WTC11 (cell line): Measurements from ENCODE around the gene NEDD4L. TPM values are rescaled to one million over a fixed set of nuclear protein-coding genes. Genes with fewer than 3 reads are reported as not detected.
A peak's percentile ranks its signal among the peaks of the same experiment; 100 is the strongest.

Experiments
- ATAC-seq: fragments of 200-7000 bp; cut with Tn5 transposase; 2 replicates; pipeline ENCODE4 v1.10.0; 2021; ENCODE audit warnings: mild to moderate bottlenecking, moderate library complexity
- CTCF ChIA-PET: fragments of 300-600 bp; sonication (Branson Sonifier 250); formaldehyde crosslinking; loops from one replicate; lab custom pipeline; 2021; ENCODE audit warnings: antibody characterized with exemption; lab: Charles Lee
- POLR2A ChIA-PET: fragments of 350-600 bp; sonication (Branson Sonifier 250); formaldehyde crosslinking; loops from one replicate; lab custom pipeline; 2021; ENCODE audit warnings: antibody characterized with exemption; lab: Charles Lee
- DNase-seq: peaks from one replicate; pipeline ENCODE4 v3.0.0; 2021; ENCODE audit warnings: low spot score
- H3K27ac Mint-ChIP-seq: 2 replicates; pipeline ENCODE4 v1.8.0; 2021; ENCODE audit warnings: mixed read lengths
- H3K27me3 Mint-ChIP-seq: 2 replicates; pipeline ENCODE4 v1.8.0; 2021; ENCODE audit warnings: low read depth, mild to moderate bottlenecking, moderate library complexity, mixed read lengths
- H3K36me3 Mint-ChIP-seq: 2 replicates; pipeline ENCODE4 v1.8.0; 2021; ENCODE audit warnings: mixed read lengths
- H3K4me1 Mint-ChIP-seq: 2 replicates; pipeline ENCODE4 v1.8.0; 2022; ENCODE audit warnings: mixed read lengths
- H3K4me3 Mint-ChIP-seq: 2 replicates; pipeline ENCODE4 v1.8.0; 2021; ENCODE audit warnings: mild to moderate bottlenecking, moderate library complexity, mixed read lengths
- H3K9me3 Mint-ChIP-seq: 2 replicates; pipeline ENCODE4 v1.8.0; 2021; ENCODE audit warnings: mixed read lengths
- CREB1 ChIP-seq: sonication (generic); formaldehyde crosslinking; IDR thresholded peaks from 2 replicates; pipeline ENCODE4 v1.8.0; 2023; ENCODE audit warnings: mild to moderate bottlenecking, missing genetic modification reagents
- GABPB1 ChIP-seq: sonication (generic); formaldehyde crosslinking; IDR thresholded peaks from 2 replicates; pipeline ENCODE4 v1.8.1; 2023; ENCODE audit warnings: mild to moderate bottlenecking, missing genetic modification reagents
- NFYB ChIP-seq: sonication (generic); formaldehyde crosslinking; conservative IDR thresholded peaks from 2 replicates; pipeline ENCODE4 v1.8.0; 2022; ENCODE audit warnings: low read depth, missing genetic modification reagents
- NR1H2 ChIP-seq: sonication (generic); formaldehyde crosslinking; IDR thresholded peaks from 2 replicates; pipeline ENCODE4 v1.9.0; 2021; ENCODE audit warnings: mild to moderate bottlenecking, moderate library complexity, missing genetic modification reagents
- NR2C2 ChIP-seq: sonication (generic); formaldehyde crosslinking; IDR thresholded peaks from 2 replicates; pipeline ENCODE4 v1.8.0; 2022; ENCODE audit warnings: mild to moderate bottlenecking, missing genetic modification reagents
- OVOL2 ChIP-seq: fragments of 250-450 bp; sonication (Bioruptor Pico); IDR thresholded peaks from 2 replicates; pipeline ENCODE4 v1.9.0; 2021; ENCODE audit warnings: mild to moderate bottlenecking, borderline replicate concordance
- PREB ChIP-seq: sonication (generic); formaldehyde crosslinking; IDR thresholded peaks from 2 replicates; pipeline ENCODE4 v1.8.1; 2022; ENCODE audit warnings: mild to moderate bottlenecking, missing genetic modification reagents, moderate library complexity, borderline replicate concordance
- RELA ChIP-seq: sonication (generic); formaldehyde crosslinking; IDR thresholded peaks from 2 replicates; pipeline ENCODE4 v1.8.1; 2022; ENCODE audit warnings: missing genetic modification reagents, mild to moderate bottlenecking, borderline replicate concordance
- SMAD3 ChIP-seq: sonication (generic); formaldehyde crosslinking; IDR thresholded peaks from 2 replicates; pipeline ENCODE4 v1.8.0; 2022; ENCODE audit warnings: missing genetic modification reagents, mild to moderate bottlenecking, borderline replicate concordance
- SMAD4 ChIP-seq: sonication (generic); formaldehyde crosslinking; IDR thresholded peaks from 2 replicates; pipeline ENCODE4 v1.8.0; 2022; ENCODE audit warnings: mild to moderate bottlenecking, missing genetic modification reagents
- TEAD1 ChIP-seq: sonication (generic); formaldehyde crosslinking; IDR thresholded peaks from 2 replicates; pipeline ENCODE4 v1.8.0; 2022; ENCODE audit warnings: mild to moderate bottlenecking, missing genetic modification reagents
- USF1 ChIP-seq: sonication (generic); formaldehyde crosslinking; IDR thresholded peaks from 2 replicates; pipeline ENCODE4 v1.8.0; 2022; ENCODE audit warnings: mild to moderate bottlenecking, missing genetic modification reagents
- ZNF138 ChIP-seq: sonication (generic); formaldehyde crosslinking; conservative IDR thresholded peaks from 2 replicates; pipeline ENCODE4 v1.8.1; 2022; ENCODE audit warnings: mild to moderate bottlenecking, moderate library complexity, missing genetic modification reagents
- ZNF219 ChIP-seq: sonication (generic); formaldehyde crosslinking; IDR thresholded peaks from 2 replicates; pipeline ENCODE4 v1.8.0; 2023; ENCODE audit warnings: missing genetic modification reagents, mild to moderate bottlenecking, borderline replicate concordance
- total RNA-seq: library from RNA; stranded (reverse); gene quantifications from 3 replicates; pipeline ENCODE4 v1.2.3, GENCODE V29; 2021
- TF ChIP-seq, protein P1 (sequence below): sonication (generic); formaldehyde crosslinking; IDR thresholded peaks from 2 replicates; pipeline ENCODE4 v1.8.1; 2023; ENCODE audit warnings: mild to moderate bottlenecking, missing genetic modification reagents, moderate library complexity

The NEDD4L gene
- total RNA-seq, 1 experiment from 2014 or later, result 88.0 TPM

- peak overlapping the region; percentile 84 for H3K4me3 Mint-ChIP-seq
- CTCF ChIA-PET, result interaction anchor here (0.8 to 3.5 kb wide), 12 partner anchors 18 to 314 kb away, joined by 3 to 24 read pairs (median 5); partner anchors contain the start of gene NEDD4L
Measured at GRCh38 chr18:58196164-58196563, 152.1 kb downstream of the NEDD4L start.

GRCh38 chr18:58196881-58197872, 153.2 kb downstream of the NEDD4L start:
- ATAC-seq (no peak), DNase-seq (no peak)
- peaks cover 74% of the 10 kb centered on the region for H3K4me1 Mint-ChIP-seq
- H3K36me3 Mint-ChIP-seq, result no peaks in the 10 kb centered on the region
- H3K27ac Mint-ChIP-seq, result peak overlapping the region; percentile 44
- ChIA-PET CTCF (interaction anchor here (1.0 to 1.2 kb wide), 2 partner anchors 24 to 238 kb away, joined by 3 to 4 read pairs; no protein-coding TSS in a partner anchor), POLR2A (no interaction called here)
- TF ChIP-seq RELA (no peak), NFYB (CRISPR knock-in tag) (no peak), SMAD4 (CRISPR knock-in tag) (no peak), CREB1 (CRISPR knock-in tag) (no peak), NR1H2 (CRISPR knock-in tag) (no peak), GABPB1 (CRISPR knock-in tag) (no peak), OVOL2 (CRISPR knock-in tag) (no peak), ZNF219 (CRISPR knock-in tag) (no peak), ZNF138 (CRISPR knock-in tag) (no peak)
- H3K9me3 Mint-ChIP-seq, result no peaks in the 10 kb centered on the region
- no peaks in the 10 kb centered on the region for H3K27me3 Mint-ChIP-seq
- peak overlapping the region; percentile 84 for H3K4me3 Mint-ChIP-seq

More at GRCh38 chr18:58196164-58196563, 152.1 kb downstream of the NEDD4L start:
- no peaks in the 10 kb centered on the region for H3K27me3 Mint-ChIP-seq
- no peak for ATAC-seq
- H3K9me3 Mint-ChIP-seq, result no peaks in the 10 kb centered on the region
- POLR2A ChIA-PET, result interaction anchor here (0.6 to 1.3 kb wide), 2 partner anchors 50 to 298 kb away, joined by 3 read pairs; no protein-coding TSS in a partner anchor
- peak overlapping the region; percentile 93 for H3K27ac Mint-ChIP-seq
- no peaks in the 10 kb centered on the region for H3K36me3 Mint-ChIP-seq
- peaks cover 68% of the 10 kb centered on the region for H3K4me1 Mint-ChIP-seq
- no peak for DNase-seq
- TF ChIP-seq NR2C2 (CRISPR knock-in tag), result no peak
- peak; percentile 29; the same call in 1 of the 2 replicates for TF ChIP-seq USF1 (CRISPR knock-in tag)
- TF ChIP-seq ZNF138 (CRISPR knock-in tag), result no peak
- TF ChIP-seq, protein P1, sequence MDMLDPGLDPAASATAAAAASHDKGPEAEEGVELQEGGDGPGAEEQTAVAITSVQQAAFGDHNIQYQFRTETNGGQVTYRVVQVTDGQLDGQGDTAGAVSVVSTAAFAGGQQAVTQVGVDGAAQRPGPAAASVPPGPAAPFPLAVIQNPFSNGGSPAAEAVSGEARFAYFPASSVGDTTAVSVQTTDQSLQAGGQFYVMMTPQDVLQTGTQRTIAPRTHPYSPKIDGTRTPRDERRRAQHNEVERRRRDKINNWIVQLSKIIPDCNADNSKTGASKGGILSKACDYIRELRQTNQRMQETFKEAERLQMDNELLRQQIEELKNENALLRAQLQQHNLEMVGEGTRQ (CRISPR knock-in tag), result peak; percentile 69

- DNase-seq (no peak), ATAC-seq (no peak)
- POLR2A ChIA-PET, result no interaction called here
- no peak overlapping the region for H3K4me3 Mint-ChIP-seq
- TF ChIP-seq PREB, result no peak
- TF ChIP-seq TEAD1 (CRISPR knock-in tag), result no peak
- TF ChIP-seq SMAD3, result no peak
- TF ChIP-seq NR1H2 (CRISPR knock-in tag), result no peak
- TF ChIP-seq, all 79 proteins: peak for 0
- H3K27ac Mint-ChIP-seq, result no peak overlapping the region
- no peaks in the 10 kb centered on the region for H3K27me3 Mint-ChIP-seq
- no peaks in the 10 kb centered on the region for H3K36me3 Mint-ChIP-seq
- no peaks in the 10 kb centered on the region for H3K9me3 Mint-ChIP-seq
- CTCF ChIA-PET, result interaction anchor here (1.3 kb wide), 1 partner anchor 80 kb away, joined by 4 read pairs; no protein-coding TSS in a partner anchor
- peaks cover 57% of the 10 kb centered on the region for H3K4me1 Mint-ChIP-seq
Measured at GRCh38 chr18:58201268-58201667, 157.2 kb downstream of the NEDD4L start.
